HG03432 (cell line): Measurements from ENCODE around the gene GABRA5.
"Not testable (repeated sequence)": the region's sequence is repeated elsewhere in the genome, so short reads cannot be mapped to it uniquely, and the experiment has no call there.

Experiments used
- ATAC-seq: cut with Tn5 transposase; IDR thresholded peaks from one replicate; pipeline ENCODE4 v1.9.1; 2021; ENCODE audit warnings: mild to moderate bottlenecking, moderate library complexity; ENCODE audit not compliant: unreplicated experiment

The GABRA5 gene

GRCh38 chr15:26866298-26867199 is at the start of gene GABRA5:
Gene GABRA5 (plus strand): TSS chr15:26867062. CDS start chr15:26869249, 2,187 bp downstream.
- ATAC-seq, result no peak

- not testable (repeated sequence) for ATAC-seq
Observed at GRCh38 chr15:26831191-26831590, 35.7 kb upstream of the GABRA5 start.

GRCh38 chr15:26831951-26832350 is 34.9 kb upstream of the GABRA5 start:
- ATAC-seq, result no peak

GRCh38 chr15:26838742-26839460 is 28.0 kb upstream of the GABRA5 start:
- no peak for ATAC-seq

GRCh38 chr15:26841514-26841913 is 25.3 kb upstream of the GABRA5 start:
- no peak for ATAC-seq

GRCh38 chr15:26841941-26842340 is 24.9 kb upstream of the GABRA5 start:
- ATAC-seq, result no peak

GRCh38 chr15:26842391-26842790 is 24.5 kb upstream of the GABRA5 start:
- no peak for ATAC-seq

- no peak for ATAC-seq
Observed at GRCh38 chr15:26844901-26845300, 22.0 kb upstream of the GABRA5 start.

- ATAC-seq, result no peak
Observed at GRCh38 chr15:26848498-26848897, 18.4 kb upstream of the GABRA5 start.

GRCh38 chr15:26850161-26850560 is 16.7 kb upstream of the GABRA5 start:
- no peak for ATAC-seq

- ATAC-seq, result no peak
Observed at GRCh38 chr15:26852980-26853379, 13.9 kb upstream of the GABRA5 start.

GRCh38 chr15:26854435-26854834 is 12.4 kb upstream of the GABRA5 start:
- no peak for ATAC-seq

- ATAC-seq, result no peak
Observed at GRCh38 chr15:26864664-26865191, 2.1 kb upstream of the GABRA5 start.

- no peak for ATAC-seq
Observed at GRCh38 chr15:26867200-26868007, 542 bp downstream of the GABRA5 start.

- ATAC-seq, result no peak
Observed at GRCh38 chr15:26868029-26868685, 1.3 kb downstream of the GABRA5 start.

- no peak for ATAC-seq
Observed at GRCh38 chr15:26869628-26870027, 2.8 kb downstream of the GABRA5 start.

GRCh38 chr15:26870346-26870745 is 3.5 kb downstream of the GABRA5 start:
- ATAC-seq, result no peak

- no peak for ATAC-seq
Observed at GRCh38 chr15:26872206-26872605, 5.3 kb downstream of the GABRA5 start.

- no peak for ATAC-seq
Observed at GRCh38 chr15:26873846-26874245, 7.0 kb downstream of the GABRA5 start.

- no peak for ATAC-seq
Observed at GRCh38 chr15:26874774-26875475, 8.1 kb downstream of the GABRA5 start.
